Upper lobe of left lung (tissue), 4 donors: Measurements from ENCODE around the gene GPR141.

Experiments used
- CTCF ChIP-seq, 6 experiments: fragments of 450-650 bp in 4 of 6; fragments of 200-600 bp in 2 of 6; sonication (generic) in 2 of 6; IDR thresholded peaks; one replicate each; pipeline ENCODE4 v1.5.1; 2016 to 2019; ENCODE audit warnings: antibody characterized with exemption in 6 of 6
- POLR2A ChIP-seq, 4 donors: fragments of 450-650 bp; IDR thresholded peaks; one replicate each; pipeline ENCODE4 v1.5.1; 2016 to 2017; ENCODE audit warnings: antibody characterized with exemption in 4 of 4, mild to moderate bottlenecking in 2 of 4

GRCh38 chr7:37726016-37726415 is 42.5 kb downstream of the GPR141 start:
- TF ChIP-seq CTCF (IDR thresholded peaks at IDR 0.05), result no peak
- no peak for TF ChIP-seq POLR2A (IDR thresholded peaks at IDR 0.05)
